ENCODE data around the gene SLC44A3. TPM values are rescaled to one million over a fixed set of nuclear protein-coding genes. Genes with fewer than 3 reads are reported as not detected.

SLC44A3 gene
- total and polyA plus RNA-seq, 9 of the 15 experiments (the other 6 are each of a cell fraction or from before 2014, with no cell fraction given) = not detected

GRCh38 chr1:94874423-94874822 is 54.3 kb downstream of the SLC44A3 start (continued):
- TF ChIP-seq RBM14 (IDR thresholded peaks at IDR 0.05; ENCODE audit: borderline replicate concordance, insufficient read depth, low read depth, low read length) (no peak), MNT (conservative IDR thresholded peaks at IDR 0.05) (no peak), NKRF (IDR thresholded peaks at IDR 0.05; ENCODE audit: borderline replicate concordance) (no peak), GATA2 (CRISPR knock-in tag; IDR thresholded peaks at IDR 0.05) (no peak)

- TF ChIP-seq HNRNPL (IDR thresholded peaks at IDR 0.05; ENCODE audit: low read depth, low read length) (no peak), ZNF263 (CRISPR knock-in tag; IDR thresholded peaks at IDR 0.05; ENCODE audit: borderline replicate concordance) (no peak), ZNF584 (CRISPR knock-in tag; IDR thresholded peaks at IDR 0.05; ENCODE audit: low read depth) (no peak), TCF7L2 (IDR thresholded peaks at IDR 0.05; ENCODE audit: low read depth, low read length) (no peak), ZNF282 (CRISPR knock-in tag; IDR thresholded peaks at IDR 0.05) (no peak), NFE2L1 (tag; IDR thresholded peaks at IDR 0.05; ENCODE audit: borderline replicate concordance, low read depth) (no peak), CHD2 (IDR thresholded peaks at IDR 0.05; ENCODE audit: low read depth, low read length) (no peak)
- TF ChIP-seq, protein P1, sequence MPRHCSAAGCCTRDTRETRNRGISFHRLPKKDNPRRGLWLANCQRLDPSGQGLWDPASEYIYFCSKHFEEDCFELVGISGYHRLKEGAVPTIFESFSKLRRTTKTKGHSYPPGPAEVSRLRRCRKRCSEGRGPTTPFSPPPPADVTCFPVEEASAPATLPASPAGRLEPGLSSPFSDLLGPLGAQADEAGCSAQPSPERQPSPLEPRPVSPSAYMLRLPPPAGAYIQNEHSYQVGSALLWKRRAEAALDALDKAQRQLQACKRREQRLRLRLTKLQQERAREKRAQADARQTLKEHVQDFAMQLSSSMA (CRISPR knock-in tag; IDR thresholded peaks at IDR 0.05) = no peak
- H2AFZ ChIP-seq (ENCODE audit: low read depth, low read length) = no peak overlapping the region
- DNase-seq (ENCODE audit: extremely low read depth in 1 of 4, low spot score in 3 of 4) (no peak), ATAC-seq (no peak), FAIRE-seq (no peak)
- no peaks in the 10 kb centered on the region for H3K36me3 ChIP-seq (ENCODE audit: control insufficient read depth, insufficient read depth, low read length)
- peaks cover 22 to 50% of the 10 kb centered on the region in 2 experiments for H3K27me3 ChIP-seq (ENCODE audit: control insufficient read depth in 2 of 2, insufficient read depth in 2 of 2, low read length in 2 of 2)
- H3K9me3 ChIP-seq (replicated peaks; ENCODE audit: control insufficient read depth, insufficient read depth, low read depth, low read length) = no peaks in the 10 kb centered on the region
- no peak overlapping the region for H3K9ac ChIP-seq (ENCODE audit: insufficient read depth in 1 of 2, low read depth in 2 of 2, low read length in 2 of 2)
- no peaks in the 10 kb centered on the region for H4K20me1 ChIP-seq (replicated peaks; ENCODE audit: control insufficient read depth, insufficient read depth, low read length)
- WGBS (ENCODE audit: insufficient coverage, low coverage, missing lambda C conversion rate) = 2% methylated on average over 4 of the region's 4 CpGs
- in situ Hi-C loops (cut with MboI) (no loop called here), intact Hi-C loops (cut with micrococcal nuclease) (no loop called here)
- H3K9me1 ChIP-seq (ENCODE audit: control insufficient read depth, insufficient read depth, low read length) = no peaks in the 10 kb centered on the region
- H3K4me1 ChIP-seq (replicated peaks in 1 of 2; ENCODE audit: control insufficient read depth in 2 of 2, insufficient read depth in 2 of 2, low read length in 2 of 2) = no peaks in the 10 kb centered on the region
- no peak overlapping the region for H3K4me2 ChIP-seq (ENCODE audit: insufficient read depth, low read length)
- ChIA-PET CTCF (ENCODE audit: low intra/inter-chr PET ratio) (no interaction called here), POLR2A (no interaction called here)
- BruUV-seq (replicated peaks) = no TSS peak
- no peak overlapping the region for H3K27ac ChIP-seq (ENCODE audit: extremely low read depth, low read depth, low read length)
- no peaks in the 10 kb centered on the region for H3K79me2 ChIP-seq (ENCODE audit: control insufficient read depth, insufficient read depth, low read length)
- H3K4me3 ChIP-seq = no peak overlapping the region
Measured at GRCh38 chr1:94875794-94876193, 55.6 kb downstream of the SLC44A3 start.

All from K562 (cell line).